Astrocyte (in vitro differentiated cells and primary cell): ENCODE results near the gene DENND4B. TPM values are rescaled to one million over a fixed set of nuclear protein-coding genes. Genes with fewer than 3 reads are reported as not detected.

Experiments
- DNase-seq: peaks from one replicate; pipeline ENCODE4 v3.0.0-alpha.2; 2010; ENCODE audit warnings: low read depth
- FAIRE-seq: peaks from 2 replicates; lab custom pipeline; 2011; peaks lifted over from hg19 to GRCh38; lab: Jason Lieb, UNC
- H2AFZ ChIP-seq: 2 replicates; pipeline ENCODE4 v1.6.0; 2012; ENCODE audit warnings: low read depth, low read length, inconsistent platforms
- H3K27ac ChIP-seq: 2 replicates; pipeline ENCODE4 v1.5.1; 2011; ENCODE audit warnings: low read depth, low read length, inconsistent platforms
- H3K27me3 ChIP-seq: 2 replicates; pipeline ENCODE4 v1.6.0; 2011; ENCODE audit warnings: low read length, inconsistent platforms; ENCODE audit not compliant: insufficient read depth
- H3K36me3 ChIP-seq: 2 replicates; pipeline ENCODE4 v1.5.1; 2011; ENCODE audit warnings: low read length, inconsistent platforms; ENCODE audit not compliant: insufficient read depth
- H3K4me1 ChIP-seq: 2 replicates; pipeline ENCODE4 v1.5.1; 2011; ENCODE audit warnings: low read length, inconsistent platforms; ENCODE audit not compliant: insufficient read depth
- H3K4me2 ChIP-seq: 2 replicates; pipeline ENCODE4 v1.6.0; 2012; ENCODE audit warnings: low read length, inconsistent platforms
- H3K4me3 ChIP-seq: 2 replicates; pipeline ENCODE4 v1.5.1; 2011; ENCODE audit warnings: low read depth, mild to moderate bottlenecking, low read length, inconsistent platforms; ENCODE audit not compliant: insufficient read depth
- H3K79me2 ChIP-seq: 2 replicates; pipeline ENCODE4 v1.6.0; 2012; ENCODE audit warnings: mild to moderate bottlenecking, low read length, inconsistent platforms; ENCODE audit not compliant: insufficient read depth
- H3K9ac ChIP-seq: 2 replicates; pipeline ENCODE4 v1.6.0; 2012; ENCODE audit warnings: mild to moderate bottlenecking, low read length, inconsistent platforms
- H3K9me3 ChIP-seq: 2 replicates; pipeline ENCODE4 v1.5.1; 2012; ENCODE audit warnings: low read depth, mild to moderate bottlenecking, low read length, inconsistent platforms; ENCODE audit not compliant: insufficient read depth
- H4K20me1 ChIP-seq: 2 replicates; pipeline ENCODE4 v1.6.0; 2012; ENCODE audit warnings: low read length, inconsistent platforms; ENCODE audit not compliant: insufficient read depth
- H3K27ac Mint-ChIP-seq: one replicate; pipeline ENCODE4 v1.8.0; 2021; ENCODE audit warnings: mild to moderate bottlenecking, mixed read lengths; ENCODE audit not compliant: unreplicated experiment
- H3K27me3 Mint-ChIP-seq: one replicate; pipeline ENCODE4 v1.8.0; 2021; ENCODE audit warnings: low read depth, mixed read lengths; ENCODE audit not compliant: unreplicated experiment
- H3K36me3 Mint-ChIP-seq: one replicate; pipeline ENCODE4 v1.8.0; 2021; ENCODE audit warnings: low read depth, mixed read lengths; ENCODE audit not compliant: unreplicated experiment
- H3K4me1 Mint-ChIP-seq: one replicate; pipeline ENCODE4 v1.8.0; 2021; ENCODE audit warnings: low read depth, mixed read lengths; ENCODE audit not compliant: unreplicated experiment
- H3K4me3 Mint-ChIP-seq: one replicate; pipeline ENCODE4 v1.8.0; 2021; ENCODE audit warnings: mild to moderate bottlenecking, moderate library complexity, mixed read lengths; ENCODE audit not compliant: unreplicated experiment
- H3K9me3 Mint-ChIP-seq: one replicate; pipeline ENCODE4 v1.8.0; 2021; ENCODE audit warnings: mild to moderate bottlenecking, mixed read lengths; ENCODE audit not compliant: unreplicated experiment
- EZH2 ChIP-seq: IDR thresholded peaks from 2 replicates; pipeline ENCODE4 v1.6.1; 2012; ENCODE audit warnings: mild to moderate bottlenecking, low read length, inconsistent platforms; ENCODE audit not compliant: insufficient read depth
- total RNA-seq: library from RNA; stranded (reverse); gene quantifications from 2 replicates; pipeline ENCODE4 v1.2.1, GENCODE V29; 2021
- TF ChIP-seq, protein P1 (sequence below): IDR thresholded peaks from 2 replicates; pipeline ENCODE4 v1.5.1; 2011; ENCODE audit warnings: low read depth, mild to moderate bottlenecking, inconsistent platforms, low read length, moderate library complexity; ENCODE audit not compliant: insufficient read depth

DENND4B gene
- total RNA-seq, 1 donor from 2014 or later = 31.3 TPM

DNA sequence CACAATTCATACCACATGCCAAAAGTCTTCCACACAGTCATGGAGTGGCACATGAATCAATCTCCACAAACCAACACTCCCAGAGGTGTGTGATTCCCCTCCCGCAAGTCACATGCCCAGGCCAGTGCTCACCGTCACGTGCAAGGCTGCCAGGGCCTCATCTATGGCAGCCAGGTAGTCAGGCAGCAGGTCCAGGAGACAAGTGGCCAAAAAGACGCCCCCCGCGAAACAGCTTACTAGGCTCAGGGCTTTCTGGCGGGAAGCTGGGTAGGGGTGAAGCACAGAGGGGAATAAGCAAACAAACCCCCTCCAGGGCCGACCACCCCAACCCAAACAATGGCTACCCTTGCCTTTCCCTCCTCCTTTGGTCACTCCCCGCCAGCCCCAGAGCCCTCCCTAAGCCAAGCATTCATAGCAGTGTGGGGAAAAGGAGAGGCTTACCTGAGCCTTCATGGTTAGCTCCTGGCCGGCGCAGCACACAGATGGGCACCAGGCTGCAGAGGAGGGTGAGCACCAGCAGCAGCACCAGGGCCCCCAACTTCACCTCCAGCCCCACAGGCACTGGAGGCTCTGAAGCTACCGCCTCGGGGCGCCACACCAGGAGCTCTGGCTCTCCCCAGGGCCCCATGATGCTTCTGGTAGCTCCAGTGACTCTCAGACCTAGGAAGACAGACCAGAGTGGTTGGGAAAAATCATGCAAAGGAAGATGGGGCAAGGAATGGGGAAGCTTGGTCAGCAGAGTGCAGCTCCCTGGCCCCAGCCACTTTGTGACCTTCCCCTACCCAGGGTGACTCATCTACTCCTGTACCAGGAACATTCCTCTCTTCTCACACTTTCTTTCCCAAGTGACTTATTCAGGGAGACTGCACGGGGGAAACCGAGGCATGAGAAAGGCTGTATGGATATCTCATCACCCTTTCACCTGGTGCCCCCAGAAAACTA lies 15.8 kb upstream of the DENND4B start:
- Mint-ChIP-seq H3K27me3 (no peaks in the 10 kb centered on the region), H3K9me3 (no peaks in the 10 kb centered on the region), H3K4me3 (peak overlapping the region; percentile 93), H3K36me3 (peaks cover 9% of the 10 kb centered on the region), H3K27ac (peak overlapping the region; percentile 98), H3K4me1 (peaks cover 25% of the 10 kb centered on the region)
- Histone ChIP-seq H3K4me3 (peak overlapping the region; percentile 83), H3K36me3 (no peaks in the 10 kb centered on the region), H3K27ac (peak overlapping the region; percentile 90), H3K4me2 (peak overlapping the region; percentile 100), H3K9me3 (no peaks in the 10 kb centered on the region), H3K79me2 (peaks cover 46% of the 10 kb centered on the region), H3K27me3 (no peaks in the 10 kb centered on the region), H4K20me1 (peaks cover 18% of the 10 kb centered on the region), H3K9ac (peak overlapping the region; percentile 95), H2AFZ (peak overlapping the region; percentile 84), H3K4me1 (peaks cover 31% of the 10 kb centered on the region)
- DNase-seq = no peak
- FAIRE-seq = no peak
- no peak for TF ChIP-seq EZH2
- TF ChIP-seq, protein P1, sequence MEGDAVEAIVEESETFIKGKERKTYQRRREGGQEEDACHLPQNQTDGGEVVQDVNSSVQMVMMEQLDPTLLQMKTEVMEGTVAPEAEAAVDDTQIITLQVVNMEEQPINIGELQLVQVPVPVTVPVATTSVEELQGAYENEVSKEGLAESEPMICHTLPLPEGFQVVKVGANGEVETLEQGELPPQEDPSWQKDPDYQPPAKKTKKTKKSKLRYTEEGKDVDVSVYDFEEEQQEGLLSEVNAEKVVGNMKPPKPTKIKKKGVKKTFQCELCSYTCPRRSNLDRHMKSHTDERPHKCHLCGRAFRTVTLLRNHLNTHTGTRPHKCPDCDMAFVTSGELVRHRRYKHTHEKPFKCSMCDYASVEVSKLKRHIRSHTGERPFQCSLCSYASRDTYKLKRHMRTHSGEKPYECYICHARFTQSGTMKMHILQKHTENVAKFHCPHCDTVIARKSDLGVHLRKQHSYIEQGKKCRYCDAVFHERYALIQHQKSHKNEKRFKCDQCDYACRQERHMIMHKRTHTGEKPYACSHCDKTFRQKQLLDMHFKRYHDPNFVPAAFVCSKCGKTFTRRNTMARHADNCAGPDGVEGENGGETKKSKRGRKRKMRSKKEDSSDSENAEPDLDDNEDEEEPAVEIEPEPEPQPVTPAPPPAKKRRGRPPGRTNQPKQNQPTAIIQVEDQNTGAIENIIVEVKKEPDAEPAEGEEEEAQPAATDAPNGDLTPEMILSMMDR = no peak

DNA sequence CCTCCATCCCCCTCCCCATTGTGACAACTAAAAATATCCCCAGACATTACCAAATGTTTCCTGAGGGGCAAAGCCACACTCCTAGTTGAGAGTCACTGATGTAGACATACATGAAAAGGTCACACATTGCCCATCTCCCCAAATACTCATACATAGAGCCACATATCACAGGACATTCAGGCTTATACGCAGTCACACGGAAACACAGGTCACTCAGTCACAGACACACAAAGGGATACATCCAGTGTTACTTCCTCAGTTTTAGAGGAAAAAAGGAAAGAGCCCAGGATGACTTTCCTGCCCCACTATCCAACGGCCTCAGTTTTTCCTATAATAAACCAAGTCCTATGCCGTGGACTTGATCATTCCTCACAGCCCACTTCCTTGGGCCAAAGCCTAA lies 14.9 kb upstream of the DENND4B start:
- H3K4me1 Mint-ChIP-seq = peaks cover 31% of the 10 kb centered on the region
- Histone ChIP-seq H3K79me2 (peaks cover 56% of the 10 kb centered on the region), H3K27ac (no peak overlapping the region), H3K4me2 (peak overlapping the region; percentile 100), H3K36me3 (no peaks in the 10 kb centered on the region), H2AFZ (no peak overlapping the region), H3K4me3 (peak overlapping the region; percentile 83), H3K9me3 (no peaks in the 10 kb centered on the region), H3K9ac (peak overlapping the region; percentile 95), H3K4me1 (peaks cover 31% of the 10 kb centered on the region), H3K27me3 (no peaks in the 10 kb centered on the region), H4K20me1 (peaks cover 27% of the 10 kb centered on the region)
- no peak for TF ChIP-seq EZH2
- TF ChIP-seq, protein P1 = no peak
- H3K27me3 Mint-ChIP-seq = no peaks in the 10 kb centered on the region
- H3K9me3 Mint-ChIP-seq = no peaks in the 10 kb centered on the region
- no peak overlapping the region for H3K27ac Mint-ChIP-seq
- peaks cover 9% of the 10 kb centered on the region for H3K36me3 Mint-ChIP-seq
- H3K4me3 Mint-ChIP-seq = peak overlapping the region; percentile 93
- DNase-seq (no peak), FAIRE-seq (no peak)
